SH-SY5Y (cell line): Measurements from ENCODE around the gene PKD2L1.

ENCODE experiments used
- GATA2 ChIP-seq: IDR thresholded peaks from 2 replicates; pipeline ENCODE4 v1.6.1; 2011; ENCODE audit warnings: mild to moderate bottlenecking, low read depth, low read length
- GATA3 ChIP-seq: IDR thresholded peaks from 2 replicates; pipeline ENCODE4 v1.6.1; 2011; ENCODE audit warnings: low read depth, mild to moderate bottlenecking, low read length, moderate library complexity

- TF ChIP-seq GATA3 = no peak
- TF ChIP-seq GATA2 = no peak
These were observed 25.6 kb downstream of the PKD2L1 start for GRCh38 chr10:100304414-100304813.
